Cardiac fibroblast (primary cell): Measurements from ENCODE around the gene MUC6.

Experiments used
- DNase-seq, 2 donors: peaks; one replicate each; pipeline versions ENCODE4 v3.0.0 to v3.0.0-alpha.2; 2010; ENCODE audit warnings: low read depth in 2 of 2
- H3K4me3 ChIP-seq, 2 donors: replicated peaks in 1 of 2; 1 replicate in 1 of 2; 2 replicates in 1 of 2; pipeline ENCODE4 v1.5.1; 2011; ENCODE audit warnings: low read depth in 2 of 2, low read length in 2 of 2, mild to moderate bottlenecking in 2 of 2, moderate library complexity in 1 of 2
- TF ChIP-seq, protein P1 (sequence below): IDR thresholded peaks from one replicate; pipeline ENCODE4 v1.5.1; 2011; ENCODE audit warnings: low read depth, mild to moderate bottlenecking, low read length, inconsistent platforms

MUC6 gene

DNA sequence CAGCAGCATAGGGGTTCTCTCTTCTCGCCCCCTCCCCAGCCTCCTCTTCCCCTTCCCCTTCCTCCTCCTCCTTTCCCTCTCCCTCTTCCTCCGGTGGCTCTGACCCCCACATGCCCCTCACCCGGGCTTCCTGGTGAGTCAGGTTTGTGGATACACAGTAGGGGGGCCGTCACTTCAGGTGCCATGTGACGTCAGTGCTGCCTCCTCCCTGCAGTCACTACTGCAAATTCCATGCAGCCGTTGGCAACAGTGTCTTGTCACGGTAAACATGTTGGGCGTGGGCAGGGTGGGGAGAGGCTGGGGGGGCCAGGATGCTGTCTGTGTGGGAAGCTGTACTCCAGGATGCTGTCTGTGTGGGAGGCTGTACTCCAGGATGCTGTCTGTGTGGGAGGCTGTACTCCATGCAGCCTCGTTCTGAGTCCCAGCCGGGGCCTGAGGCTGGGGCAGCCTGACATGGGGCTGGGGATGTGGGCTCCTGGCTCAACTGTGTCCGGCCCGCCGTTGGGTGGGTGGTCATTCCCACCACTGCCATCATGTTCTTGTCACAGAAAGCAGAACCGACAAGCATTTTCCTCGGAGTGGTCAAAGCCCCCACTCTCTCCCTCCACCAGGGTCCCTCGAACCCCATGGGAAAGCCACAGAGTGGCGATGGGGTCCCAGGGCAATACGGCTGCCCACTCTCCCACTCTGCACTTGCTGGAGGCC lies 35.8 kb upstream of the MUC6 start:
- peak; percentile 75 to 79 for DNase-seq
- TF ChIP-seq, protein P1, sequence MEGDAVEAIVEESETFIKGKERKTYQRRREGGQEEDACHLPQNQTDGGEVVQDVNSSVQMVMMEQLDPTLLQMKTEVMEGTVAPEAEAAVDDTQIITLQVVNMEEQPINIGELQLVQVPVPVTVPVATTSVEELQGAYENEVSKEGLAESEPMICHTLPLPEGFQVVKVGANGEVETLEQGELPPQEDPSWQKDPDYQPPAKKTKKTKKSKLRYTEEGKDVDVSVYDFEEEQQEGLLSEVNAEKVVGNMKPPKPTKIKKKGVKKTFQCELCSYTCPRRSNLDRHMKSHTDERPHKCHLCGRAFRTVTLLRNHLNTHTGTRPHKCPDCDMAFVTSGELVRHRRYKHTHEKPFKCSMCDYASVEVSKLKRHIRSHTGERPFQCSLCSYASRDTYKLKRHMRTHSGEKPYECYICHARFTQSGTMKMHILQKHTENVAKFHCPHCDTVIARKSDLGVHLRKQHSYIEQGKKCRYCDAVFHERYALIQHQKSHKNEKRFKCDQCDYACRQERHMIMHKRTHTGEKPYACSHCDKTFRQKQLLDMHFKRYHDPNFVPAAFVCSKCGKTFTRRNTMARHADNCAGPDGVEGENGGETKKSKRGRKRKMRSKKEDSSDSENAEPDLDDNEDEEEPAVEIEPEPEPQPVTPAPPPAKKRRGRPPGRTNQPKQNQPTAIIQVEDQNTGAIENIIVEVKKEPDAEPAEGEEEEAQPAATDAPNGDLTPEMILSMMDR: no peak
- no peak overlapping the region for H3K4me3 ChIP-seq

DNA sequence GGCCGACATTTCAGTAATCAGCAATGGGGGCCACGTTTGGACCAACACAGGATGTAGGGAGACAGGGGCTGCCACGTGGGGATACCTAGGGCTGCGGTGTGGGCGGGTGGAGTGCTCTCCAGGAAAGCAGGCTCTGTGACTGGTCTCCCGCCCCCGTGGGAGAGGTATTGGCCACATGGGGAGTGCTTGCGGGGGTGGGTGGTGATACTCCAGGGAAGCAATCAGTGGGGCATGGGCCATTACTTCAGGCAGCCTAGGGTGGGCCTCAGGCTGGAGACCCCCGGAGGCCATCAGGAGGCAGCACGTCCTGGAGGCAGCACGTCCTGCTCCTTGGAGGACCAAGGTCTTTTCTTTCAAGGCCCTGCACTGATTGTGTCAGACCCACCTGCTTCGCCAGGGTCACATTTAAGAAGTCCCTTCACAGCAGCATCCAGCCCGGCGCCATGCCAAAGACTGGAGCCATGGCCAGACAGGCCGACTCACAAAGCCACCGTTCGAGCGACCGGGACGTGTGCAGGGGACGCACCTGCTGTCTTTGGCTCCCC lies 35.1 kb upstream of the MUC6 start:
- H3K4me3 ChIP-seq: no peak overlapping the region
- no peak for DNase-seq
- TF ChIP-seq, protein P1: no peak

DNA sequence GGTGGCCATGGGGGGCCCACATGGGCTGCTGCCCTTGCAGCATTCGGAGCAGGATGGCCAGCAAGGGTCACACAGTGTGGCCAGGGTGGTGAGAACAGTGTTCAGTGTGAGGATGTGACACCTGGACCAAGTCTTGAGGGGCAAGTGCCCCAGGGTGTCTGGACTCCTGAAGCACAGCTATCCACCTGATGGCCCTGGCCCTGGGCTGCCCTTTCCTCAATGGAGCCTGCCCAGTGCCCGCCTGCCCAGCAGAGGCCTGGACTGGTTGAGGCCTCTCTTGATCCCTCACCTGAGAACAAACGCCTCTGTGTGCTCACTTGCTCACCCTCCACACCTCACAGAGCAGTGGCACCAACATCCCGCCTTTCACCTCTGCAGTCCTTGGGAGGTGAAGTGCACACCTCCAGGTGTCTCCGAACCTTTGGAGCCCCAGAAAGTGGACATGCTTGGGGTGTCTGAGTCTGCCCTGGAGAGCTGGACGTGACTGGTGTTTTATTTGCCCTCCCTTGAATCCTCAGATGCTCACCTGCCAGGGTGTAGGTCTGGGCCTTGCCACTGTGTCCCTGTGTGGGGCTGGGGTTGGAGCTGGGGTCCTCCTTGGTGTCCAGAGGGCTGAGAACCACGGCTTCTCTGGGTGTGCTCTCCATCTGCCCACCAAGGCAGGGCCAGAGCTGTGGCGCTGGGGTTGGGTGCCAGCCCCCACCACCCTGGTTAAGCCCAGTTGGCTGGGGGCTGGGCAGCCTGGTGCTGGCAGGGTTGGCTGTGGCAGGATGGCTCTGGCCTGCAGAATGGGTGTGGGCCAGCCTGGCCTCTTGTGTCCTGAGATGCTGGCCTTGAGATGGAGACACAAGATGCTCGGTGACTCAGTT lies 34.3 kb upstream of the MUC6 start:
- no peak for DNase-seq
- no peak overlapping the region for H3K4me3 ChIP-seq
- TF ChIP-seq, protein P1: no peak

DNA sequence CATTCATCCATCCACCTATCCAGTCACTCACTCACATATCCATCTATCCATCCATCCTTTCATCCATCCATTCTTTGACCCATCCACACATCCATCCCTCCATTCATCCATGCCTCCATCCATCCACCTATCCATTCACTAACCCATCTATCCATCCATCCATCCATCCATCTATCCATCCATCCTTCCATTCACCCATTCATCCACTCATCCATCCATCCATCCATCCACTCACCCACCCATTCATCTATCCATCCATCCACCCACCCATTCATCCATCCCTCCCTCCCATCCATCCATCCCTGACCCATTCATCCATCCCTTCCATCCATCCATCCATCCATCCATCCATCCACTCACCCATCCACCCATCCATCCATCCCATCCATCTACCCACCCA lies 33.2 kb upstream of the MUC6 start:
- TF ChIP-seq, protein P1: no peak
- DNase-seq: no peak
- H3K4me3 ChIP-seq: no peak overlapping the region

DNA sequence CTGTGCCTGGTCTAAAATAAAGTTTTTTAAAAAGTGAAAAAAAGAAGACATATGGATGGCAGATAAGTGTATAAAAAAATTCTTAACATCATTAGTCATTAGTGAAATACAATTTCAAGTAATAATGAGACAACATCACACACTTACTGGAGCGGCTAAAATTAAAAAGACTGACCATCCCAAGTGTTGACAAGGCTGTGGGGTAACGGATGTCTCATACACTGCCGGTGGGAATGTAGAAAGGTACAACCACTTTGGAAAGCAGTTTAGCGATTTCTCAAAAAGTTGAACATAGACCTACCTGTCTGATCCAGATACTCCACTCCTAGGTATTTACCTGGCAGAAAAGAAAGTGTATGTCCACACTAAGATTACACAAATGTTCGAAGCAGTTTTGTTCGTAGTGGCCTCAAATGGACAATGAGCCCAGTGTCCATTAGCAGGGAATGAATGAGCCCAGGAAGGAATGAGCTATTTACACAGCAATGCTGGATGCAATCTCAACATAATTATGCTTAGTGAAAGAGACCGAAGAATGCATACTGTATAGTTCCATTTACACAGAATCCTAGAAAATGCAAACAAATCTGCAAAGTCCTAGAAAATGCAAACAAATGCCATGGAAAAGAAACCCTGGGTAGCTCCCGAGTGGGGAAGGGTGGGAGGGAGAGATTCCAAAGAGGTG lies 31.4 kb upstream of the MUC6 start:
- TF ChIP-seq, protein P1: no peak
- no peak overlapping the region for H3K4me3 ChIP-seq
- DNase-seq: no peak

DNA sequence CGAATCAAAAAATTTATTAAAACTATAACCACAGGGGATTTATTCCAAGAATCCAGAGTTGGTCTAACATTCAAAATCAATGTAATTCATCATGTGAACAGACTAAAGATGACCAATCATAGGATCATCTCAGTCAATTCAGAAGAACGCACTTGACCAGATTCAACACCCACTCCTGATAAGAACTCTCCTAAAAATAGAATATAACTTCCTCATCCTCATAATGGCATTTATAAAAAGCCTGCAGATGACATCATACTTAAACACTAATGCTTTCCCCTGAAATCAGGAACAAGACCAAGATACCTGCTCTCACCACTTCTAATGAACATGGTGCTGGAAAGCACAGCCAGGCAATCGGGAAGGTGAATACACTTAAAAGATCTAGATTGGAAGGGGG lies 27.6 kb upstream of the MUC6 start:
- TF ChIP-seq, protein P1: no peak
- DNase-seq: no peak
- H3K4me3 ChIP-seq: no peak overlapping the region
